Measurements from ENCODE around the gene FLT1. TPM values are rescaled to one million over a fixed set of nuclear protein-coding genes. Genes with fewer than 3 reads are reported as not detected.

Gene FLT1
- total RNA-seq, 1 experiment from 2014 or later, result 0.18 TPM

DNA sequence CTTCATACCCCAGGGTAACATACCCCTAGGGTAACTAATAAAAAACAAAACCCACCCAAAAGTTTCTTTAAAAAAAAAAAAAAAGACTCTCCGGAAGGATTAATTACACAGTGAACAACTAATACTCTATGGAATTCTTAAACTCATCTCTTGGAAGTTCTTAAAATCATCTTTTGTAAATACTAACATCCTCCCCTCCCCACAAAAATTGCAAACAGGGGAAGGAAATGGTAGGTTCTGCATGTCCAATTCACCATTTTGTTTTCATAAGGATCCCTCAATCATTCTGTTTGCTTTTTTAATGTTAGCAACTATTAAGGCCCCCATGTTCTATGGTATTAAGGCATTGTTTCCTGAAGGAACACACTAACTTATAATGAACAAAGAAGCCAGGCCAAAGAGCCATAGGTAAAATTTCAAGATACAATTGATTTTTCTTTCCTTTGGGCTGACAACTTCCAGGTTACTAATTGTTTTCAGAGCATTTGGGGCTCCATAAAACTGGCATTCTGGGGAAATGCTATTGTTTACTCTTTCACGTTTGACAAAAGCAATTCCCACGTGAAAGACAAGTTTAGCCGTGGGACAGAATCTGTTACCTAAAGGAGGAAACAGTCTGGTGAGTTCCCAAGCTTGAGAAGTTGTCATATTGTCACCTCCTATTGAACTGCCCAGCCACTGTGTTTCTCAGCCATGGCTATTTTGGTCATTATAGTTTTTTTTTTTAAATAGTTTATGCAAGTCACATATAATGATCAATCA lies 107.0 kb downstream of the FLT1 start:
- in situ Hi-C loops (cut with HindIII; ENCODE audit: low pct_unique_long_range_greater_than_20kb, low sequenced_read_pairs), result no loop called here
- DNase-seq (ENCODE audit: low read depth, low spot score), result no peak

DNA sequence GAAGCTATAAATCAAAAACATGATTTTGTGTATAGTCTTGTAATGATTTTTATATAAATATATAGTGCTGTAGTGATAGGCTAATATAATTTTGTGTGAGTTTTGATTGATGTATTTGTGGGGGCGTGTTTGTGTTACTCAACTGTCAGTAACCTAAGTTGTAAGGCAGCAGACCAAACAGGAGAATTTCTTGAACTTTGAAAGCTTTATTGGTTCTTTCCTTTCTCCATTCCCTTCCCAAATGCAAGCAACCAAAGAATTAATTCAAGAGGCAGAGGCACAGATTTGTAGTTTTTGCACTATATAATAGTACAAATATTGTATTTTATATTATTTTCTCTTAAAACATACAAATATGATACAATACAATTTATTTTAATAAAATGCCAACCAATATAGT lies 109.6 kb downstream of the FLT1 start:
- DNase-seq (ENCODE audit: low read depth, low spot score), result no peak
- in situ Hi-C loops (cut with HindIII; ENCODE audit: low pct_unique_long_range_greater_than_20kb, low sequenced_read_pairs), result no loop called here

DNA sequence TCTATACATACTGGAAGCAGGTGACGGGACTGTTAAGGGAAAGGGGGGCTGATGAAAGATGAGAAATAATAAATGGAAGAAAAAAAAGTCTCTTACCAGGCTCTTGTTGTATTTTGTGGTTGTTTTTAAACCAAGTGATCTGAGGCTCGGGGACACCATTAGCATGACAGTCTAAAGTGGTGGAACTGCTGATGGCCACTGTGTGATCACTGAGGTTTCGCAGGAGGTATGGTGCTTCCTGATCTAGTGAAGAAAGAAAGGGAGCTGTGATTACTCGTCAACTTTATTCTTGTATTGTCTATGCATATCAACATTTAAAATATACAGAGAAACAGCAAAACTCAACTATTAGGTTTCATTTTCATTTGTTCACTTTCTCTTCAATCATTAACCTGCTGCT lies 110.1 kb downstream of the FLT1 start:
- DNase-seq (ENCODE audit: low read depth, low spot score), result no peak
- in situ Hi-C loops (cut with HindIII; ENCODE audit: low pct_unique_long_range_greater_than_20kb, low sequenced_read_pairs), result no loop called here

DNA sequence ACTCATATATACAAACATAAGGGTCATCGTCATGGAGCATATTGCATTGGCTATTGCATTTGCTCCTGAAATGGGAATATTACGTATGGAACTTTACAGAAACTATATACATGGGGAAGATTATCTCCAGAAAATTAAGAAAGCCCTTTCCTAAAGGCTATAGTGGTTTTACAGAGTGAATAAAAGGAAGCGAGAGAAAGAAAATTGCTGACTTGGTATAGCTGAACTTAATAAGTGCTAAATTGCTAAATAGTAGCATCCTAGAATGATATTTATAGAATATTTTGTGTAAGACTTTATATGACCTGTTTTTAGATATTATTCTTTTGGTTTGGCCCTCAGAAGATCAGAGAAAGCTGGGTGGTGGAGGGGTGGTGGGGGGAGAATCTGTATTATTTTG lies 114.6 kb downstream of the FLT1 start:
- DNase-seq (ENCODE audit: low read depth, low spot score), result no peak
- in situ Hi-C loops (cut with HindIII; ENCODE audit: low pct_unique_long_range_greater_than_20kb, low sequenced_read_pairs), result no loop called here

DNA sequence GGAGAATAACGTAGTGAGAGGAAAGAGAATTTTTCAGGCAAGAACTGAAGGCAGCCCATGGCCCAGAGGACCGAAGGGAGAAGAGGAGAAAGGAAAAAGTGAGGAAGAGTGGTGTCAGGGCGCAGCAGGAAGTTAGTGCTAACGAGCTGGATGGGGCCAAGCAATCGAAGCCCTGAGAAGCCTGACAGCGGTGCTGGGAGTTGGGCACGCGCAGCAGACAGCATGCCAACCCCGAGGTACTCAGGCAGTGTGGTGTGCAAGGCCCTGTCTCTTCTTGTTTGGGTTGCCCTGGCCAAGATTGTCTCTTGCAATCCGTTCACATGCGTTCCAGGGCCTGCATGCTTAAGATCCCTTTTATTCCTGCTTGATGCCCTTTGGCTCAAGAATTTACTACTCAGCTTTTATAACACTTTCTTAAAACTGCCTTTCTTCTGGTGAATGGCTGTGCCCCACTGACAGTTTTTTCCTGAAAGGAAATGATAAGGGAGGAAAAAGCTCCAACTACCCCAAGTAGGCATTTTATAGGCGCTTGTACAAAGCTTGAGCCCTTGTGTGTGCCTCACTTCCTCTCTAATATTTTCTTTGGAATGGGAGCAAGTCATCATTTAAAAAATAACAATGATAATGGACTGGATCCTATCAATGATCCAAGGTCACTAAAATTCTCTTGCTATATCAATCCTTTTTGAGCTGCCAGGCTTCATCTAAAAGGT lies 115.4 kb downstream of the FLT1 start:
- no peak for DNase-seq (ENCODE audit: low read depth, low spot score)
- in situ Hi-C loops (cut with HindIII; ENCODE audit: low pct_unique_long_range_greater_than_20kb, low sequenced_read_pairs), result no loop called here

DNA sequence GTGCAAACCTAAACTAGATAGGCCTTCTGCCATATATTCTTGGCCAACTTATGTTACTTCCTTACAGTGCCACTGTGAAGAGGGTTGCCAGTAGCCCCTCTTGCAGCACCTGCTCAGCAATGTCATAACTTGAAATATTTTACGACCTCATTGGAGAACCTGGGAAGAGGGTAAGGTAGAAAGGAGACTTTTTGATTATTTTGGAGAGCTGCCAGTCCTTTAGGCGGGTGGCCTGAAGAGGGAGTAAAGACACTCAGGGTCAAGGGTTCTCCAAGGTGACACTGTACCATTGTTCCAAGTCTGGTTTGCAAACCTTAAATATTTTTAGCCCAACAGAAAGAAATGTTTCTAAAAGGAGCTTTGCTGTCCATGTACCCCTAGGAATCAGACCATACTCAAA lies 118.3 kb downstream of the FLT1 start:
- in situ Hi-C loops (cut with HindIII; ENCODE audit: low pct_unique_long_range_greater_than_20kb, low sequenced_read_pairs), result no loop called here
- DNase-seq (ENCODE audit: low read depth, low spot score), result no peak

DNA sequence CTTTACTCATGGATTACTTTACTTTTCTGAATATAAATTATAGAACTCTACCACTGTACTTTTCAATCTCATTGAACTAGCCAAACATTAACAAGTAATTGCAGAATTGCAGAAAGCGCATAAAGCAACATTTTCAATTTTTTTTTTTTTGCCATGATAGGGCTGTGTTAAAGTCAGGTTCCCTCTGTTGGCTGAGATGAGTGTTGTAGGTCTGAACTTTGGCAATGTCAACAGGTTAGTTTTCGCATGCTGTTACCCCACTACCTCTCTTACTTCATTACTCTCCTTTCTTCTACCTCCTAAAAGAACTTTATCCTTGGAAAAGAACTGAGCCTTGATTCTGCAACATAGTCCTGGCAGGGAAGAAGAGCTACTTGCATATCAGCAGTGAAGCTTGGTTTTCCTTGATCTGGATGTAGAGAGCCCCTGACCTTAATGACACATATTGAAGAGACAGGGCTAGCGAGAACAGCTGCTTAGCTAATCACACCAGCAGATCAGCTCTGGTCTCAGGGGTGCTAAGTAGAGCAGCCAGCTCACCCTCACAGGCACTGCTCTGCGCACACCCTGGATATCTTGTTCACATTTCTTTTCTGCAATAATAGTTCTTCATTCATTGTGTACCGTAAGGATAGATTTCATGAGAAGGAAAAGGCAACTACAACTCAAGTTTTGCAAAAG lies 119.5 kb downstream of the FLT1 start:
- no peak for DNase-seq (ENCODE audit: low read depth, low spot score)
- in situ Hi-C loops (cut with HindIII; ENCODE audit: low pct_unique_long_range_greater_than_20kb, low sequenced_read_pairs), result no loop called here

DNA sequence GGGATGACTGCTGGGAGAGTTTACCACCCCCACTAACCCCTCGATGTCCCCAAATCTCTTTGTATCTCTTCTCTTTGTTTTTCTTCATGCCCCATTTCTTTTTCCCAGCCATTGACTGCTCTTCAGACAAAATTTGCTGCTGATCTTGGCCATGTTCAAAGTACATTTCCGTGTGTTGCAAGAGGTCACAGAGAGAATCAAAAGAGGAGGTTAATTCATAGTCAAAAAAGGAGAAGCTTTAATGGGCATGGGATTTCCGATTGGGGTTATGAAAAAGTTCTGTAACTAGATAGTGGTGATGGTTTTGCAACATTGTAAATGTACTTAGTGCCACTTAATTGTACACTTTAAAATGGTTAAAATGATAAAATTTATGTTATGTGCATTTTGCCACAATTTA lies 121.1 kb downstream of the FLT1 start:
- in situ Hi-C loops (cut with HindIII; ENCODE audit: low pct_unique_long_range_greater_than_20kb, low sequenced_read_pairs), result no loop called here
- no peak for DNase-seq (ENCODE audit: low read depth, low spot score)

DNA sequence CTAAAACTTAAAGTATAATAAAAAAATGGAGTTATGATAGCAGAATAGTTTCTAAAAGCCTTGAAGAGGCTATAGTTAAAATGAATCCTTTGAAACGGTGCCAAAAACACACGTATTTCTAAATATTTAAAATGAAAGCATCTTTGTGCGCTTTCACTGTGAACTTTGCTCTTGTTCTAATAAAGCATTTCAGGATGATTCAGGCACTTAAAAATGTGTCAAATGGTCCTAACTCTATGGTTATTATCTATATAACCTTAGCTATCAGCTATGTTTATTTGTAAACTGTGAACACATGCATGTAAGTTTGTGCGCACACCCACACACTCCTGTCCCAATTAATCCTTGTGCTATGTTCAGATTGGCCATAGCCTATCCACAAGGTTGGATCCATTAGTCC lies 124.5 kb downstream of the FLT1 start:
- no peak for DNase-seq (ENCODE audit: low read depth, low spot score)
- in situ Hi-C loops (cut with HindIII; ENCODE audit: low pct_unique_long_range_greater_than_20kb, low sequenced_read_pairs), result no loop called here

DNA sequence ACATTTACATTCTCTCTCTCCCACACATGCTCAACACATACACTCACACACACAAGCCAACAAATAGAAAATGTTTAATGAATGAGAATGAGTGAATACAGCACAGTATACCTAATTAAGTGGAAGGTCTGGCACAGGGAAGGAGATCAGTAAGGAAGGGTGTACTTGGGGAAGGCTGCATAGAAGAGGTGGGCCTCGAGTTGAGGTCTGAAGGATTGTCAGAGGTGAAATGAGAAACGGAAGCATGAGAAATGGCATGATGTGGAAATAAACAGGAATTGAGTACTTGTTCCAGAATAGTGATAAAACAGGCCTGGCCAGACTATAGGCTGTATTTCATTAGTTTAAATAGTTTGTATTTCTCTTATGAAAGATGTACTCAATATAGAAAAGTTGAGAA lies 136.2 kb downstream of the FLT1 start:
- in situ Hi-C loops (cut with HindIII; ENCODE audit: low pct_unique_long_range_greater_than_20kb, low sequenced_read_pairs), result no loop called here
- no peak for DNase-seq (ENCODE audit: low read depth, low spot score)

DNA sequence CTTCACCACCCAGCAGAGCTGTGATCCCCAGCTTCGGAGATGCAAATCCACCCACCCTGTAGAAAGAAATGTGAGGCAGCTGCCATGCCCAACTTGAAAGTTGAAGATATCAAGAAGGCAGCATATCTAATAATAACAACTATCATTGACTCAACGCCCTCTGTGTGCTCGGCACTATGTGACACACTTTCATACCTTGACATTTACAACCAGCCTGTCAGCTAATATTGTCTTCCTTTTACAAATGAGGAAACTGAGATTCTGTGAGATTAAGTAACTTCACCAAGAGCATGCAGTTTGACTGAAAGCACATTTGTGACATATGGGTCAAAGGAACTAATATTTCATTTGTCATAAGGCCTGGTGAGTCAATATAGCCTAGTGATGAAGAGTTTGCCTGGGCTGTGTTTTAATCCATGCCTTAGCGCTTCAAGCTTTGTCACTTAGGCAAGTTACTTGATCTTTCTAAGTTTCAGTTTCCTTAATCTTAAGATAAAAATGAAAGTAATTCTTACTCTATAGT lies 137.0 kb downstream of the FLT1 start:
- in situ Hi-C loops (cut with HindIII; ENCODE audit: low pct_unique_long_range_greater_than_20kb, low sequenced_read_pairs), result no loop called here

DNA sequence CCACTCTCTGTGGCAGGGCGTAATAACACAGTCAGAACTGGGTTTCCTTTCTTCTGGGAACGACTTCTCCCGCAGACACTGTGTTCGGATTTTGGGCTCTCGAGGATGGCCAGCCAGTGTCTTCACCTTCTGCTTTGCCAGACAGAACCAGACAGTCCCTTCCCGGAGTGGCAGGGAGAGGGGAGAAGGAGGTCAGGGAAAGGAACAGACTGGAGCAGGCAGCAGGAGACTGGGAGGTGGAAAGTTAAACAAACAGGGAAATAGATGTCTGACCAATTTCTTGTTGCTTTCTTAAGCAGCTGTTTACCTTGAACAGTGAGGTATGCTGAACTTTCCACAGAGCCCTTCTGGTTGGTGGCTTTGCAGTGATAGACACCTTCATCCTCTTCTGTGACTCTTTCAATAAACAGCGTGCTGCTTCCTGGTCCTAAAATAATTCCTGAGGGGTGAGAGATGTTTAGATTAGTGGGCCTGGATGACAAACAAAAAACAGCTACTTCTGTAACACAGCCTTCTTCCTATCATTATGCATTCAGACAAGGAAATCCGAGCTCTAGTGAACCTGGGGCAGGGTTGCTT lies 137.6 kb downstream of the FLT1 start:
- in situ Hi-C loops (cut with HindIII; ENCODE audit: low pct_unique_long_range_greater_than_20kb, low sequenced_read_pairs), result no loop called here
- DNase-seq (ENCODE audit: low read depth, low spot score), result no peak

More for the DNA sequence above, 137.0 kb downstream of the FLT1 start:
- DNase-seq (ENCODE audit: low read depth, low spot score), result no peak

DNA sequence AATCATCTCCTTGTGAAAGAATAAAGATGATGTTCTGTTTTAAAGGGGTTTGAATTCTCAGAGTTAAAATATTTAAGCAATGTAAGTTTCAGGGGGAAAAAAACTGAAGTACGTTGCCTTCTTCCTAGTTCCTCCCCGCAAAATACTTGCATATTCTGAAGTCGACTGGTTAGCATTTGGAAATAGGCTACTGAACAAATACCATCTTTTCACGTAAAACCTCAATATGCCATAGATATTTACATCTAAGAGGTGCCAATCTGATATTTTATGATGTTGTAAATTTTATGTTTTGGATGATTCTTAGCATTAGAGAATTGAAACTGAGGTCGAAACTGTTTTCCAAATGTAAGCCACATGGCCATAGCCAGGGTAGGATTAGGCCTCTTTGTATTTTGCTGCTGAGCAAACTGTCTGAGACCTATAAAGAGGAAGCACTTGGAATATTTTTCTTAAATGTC lies 138.3 kb downstream of the FLT1 start:
- in situ Hi-C loops (cut with HindIII; ENCODE audit: low pct_unique_long_range_greater_than_20kb, low sequenced_read_pairs), result no loop called here
- no peak for DNase-seq (ENCODE audit: low read depth, low spot score)

DNA sequence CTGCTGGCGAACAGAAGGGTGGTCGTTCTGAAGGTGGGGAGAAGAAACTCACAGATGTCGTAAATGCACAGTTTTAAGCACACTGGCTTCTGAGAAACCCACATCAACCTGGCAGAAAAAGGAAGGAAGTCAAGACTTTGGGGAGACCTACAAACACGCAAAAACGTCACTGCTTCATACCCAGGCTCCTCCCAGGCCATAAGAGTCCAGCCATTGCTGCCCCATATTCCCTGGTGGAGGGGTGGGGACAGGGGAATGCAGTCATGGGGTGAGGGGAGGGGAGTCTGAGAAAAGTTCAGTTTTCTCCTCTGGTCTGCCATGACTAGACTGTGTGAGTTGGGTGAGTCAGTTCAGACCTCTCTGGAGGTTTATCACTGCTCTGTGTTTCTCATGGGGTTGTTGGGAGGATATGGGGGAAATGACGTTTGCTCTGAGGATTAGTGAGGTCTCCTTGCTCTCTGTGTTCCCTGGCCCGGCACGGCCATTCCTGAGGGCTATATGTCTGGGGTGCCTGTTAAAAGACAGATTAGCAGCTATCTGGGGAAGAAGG lies 139.0 kb downstream of the FLT1 start:
- in situ Hi-C loops (cut with HindIII; ENCODE audit: low pct_unique_long_range_greater_than_20kb, low sequenced_read_pairs), result no loop called here

DNA sequence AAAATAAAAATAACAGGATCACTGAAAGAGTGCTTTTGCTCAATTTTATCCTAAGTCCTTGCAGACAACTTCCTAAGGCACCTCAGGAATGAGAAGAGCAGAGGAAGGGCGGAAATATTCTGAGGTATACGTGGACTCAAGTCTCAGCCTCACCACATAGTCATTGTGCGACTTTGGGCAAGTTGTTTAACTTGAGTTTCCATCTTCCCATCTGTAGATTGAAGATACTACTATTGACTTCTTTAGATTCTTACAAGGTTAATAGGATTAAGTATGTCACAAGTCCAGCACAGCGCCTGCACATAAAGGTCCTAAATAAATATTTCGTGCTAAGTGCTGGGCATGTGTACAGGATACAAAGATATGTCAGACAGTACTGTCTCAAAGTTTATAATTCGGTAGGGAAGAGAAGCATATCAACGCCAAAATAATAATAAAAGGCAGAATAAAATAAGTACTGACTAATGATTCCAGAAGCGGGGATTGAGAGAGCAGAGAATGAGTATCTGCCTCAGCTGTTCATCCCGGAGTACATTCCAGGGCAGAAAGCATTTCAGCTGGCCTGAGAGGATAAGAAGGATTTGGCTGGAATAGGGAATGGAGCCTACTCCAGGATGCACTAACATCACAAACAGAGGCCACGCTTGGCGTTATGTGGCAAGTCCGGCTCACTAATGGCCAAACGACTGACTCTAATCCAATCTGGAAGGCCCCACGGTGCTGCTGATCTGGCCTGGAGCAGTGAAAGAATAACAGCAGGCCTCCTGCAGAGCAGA lies 139.7 kb downstream of the FLT1 start:
- no peak for DNase-seq (ENCODE audit: low read depth, low spot score)
- in situ Hi-C loops (cut with HindIII; ENCODE audit: low pct_unique_long_range_greater_than_20kb, low sequenced_read_pairs), result no loop called here

More for the DNA sequence above, 139.0 kb downstream of the FLT1 start:
- DNase-seq (ENCODE audit: low read depth, low spot score), result no peak

DNA sequence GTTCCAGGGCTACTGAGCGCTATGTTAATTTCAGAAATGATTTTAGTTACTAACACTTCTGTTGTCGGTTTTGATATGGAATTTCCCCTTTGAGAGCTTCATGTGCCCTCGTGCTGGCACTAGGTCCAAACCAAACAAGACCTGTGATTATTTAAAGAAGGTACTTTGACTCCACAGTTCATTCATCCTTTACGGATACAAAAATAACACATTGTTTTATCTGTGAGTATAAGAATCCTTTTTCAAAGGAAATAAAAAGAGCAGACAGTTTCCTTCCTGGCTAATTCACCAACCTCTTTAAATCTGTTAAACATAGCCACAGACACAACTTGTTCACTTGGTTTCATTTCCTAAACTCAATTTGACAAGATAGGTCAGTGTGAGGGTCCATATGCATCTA lies 141.2 kb downstream of the FLT1 start:
- in situ Hi-C loops (cut with HindIII; ENCODE audit: low pct_unique_long_range_greater_than_20kb, low sequenced_read_pairs), result no loop called here
- DNase-seq (ENCODE audit: low read depth, low spot score), result no peak

Measured in SK-MEL-5 (cell line).